HepG2 (cell line): ENCODE results near the gene SH3PXD2A. TPM values are rescaled to one million over a fixed set of nuclear protein-coding genes. Genes with fewer than 3 reads are reported as not detected.

Source experiments
- CBX1 ChIP-seq: IDR thresholded peaks from one replicate; pipeline ENCODE4 v1.6.1; 2016; ENCODE audit warnings: antibody characterized with exemption, low read depth
- CHCHD3 ChIP-seq: sonication (generic); formaldehyde crosslinking; IDR thresholded peaks from 2 replicates; pipeline ENCODE4 v1.8.0; 2022; ENCODE audit warnings: mild to moderate bottlenecking, missing genetic modification reagents, moderate library complexity
- CHD4 ChIP-seq: fragments of 200-600 bp; sonication (generic); IDR thresholded peaks from 2 replicates; pipeline ENCODE4 v1.7.0; 2017; ENCODE audit warnings: mild to moderate bottlenecking, low read length, borderline replicate concordance
- GATA4 ChIP-seq: sonication (generic); IDR thresholded peaks from 2 replicates; pipeline ENCODE4 v1.6.1; 2016; ENCODE audit warnings: antibody characterized with exemption, low read depth, borderline replicate concordance
- GLI4 ChIP-seq: sonication (generic); formaldehyde crosslinking; IDR thresholded peaks from 2 replicates; pipeline ENCODE4 v1.5.1; 2020; ENCODE audit warnings: missing genetic modification reagents, mild to moderate bottlenecking, moderate library complexity, borderline replicate concordance
- HDAC2 ChIP-seq: sonication (generic); formaldehyde crosslinking; IDR thresholded peaks from 2 replicates; pipeline ENCODE4 v1.4.0; 2020; ENCODE audit warnings: missing genetic modification reagents
- IRX3 ChIP-seq: sonication (generic); formaldehyde crosslinking; IDR thresholded peaks from 2 replicates; pipeline ENCODE4 v1.8.1; 2023; ENCODE audit warnings: mild to moderate bottlenecking, low read depth, missing genetic modification reagents, borderline replicate concordance
- KLF13 ChIP-seq: sonication (generic); formaldehyde crosslinking; IDR thresholded peaks from 2 replicates; pipeline ENCODE4 v1.4.0; 2020; ENCODE audit warnings: mild to moderate bottlenecking, missing genetic modification reagents
- MTF2 ChIP-seq: sonication (generic); formaldehyde crosslinking; IDR thresholded peaks from 2 replicates; pipeline ENCODE4 v1.5.0; 2020; ENCODE audit warnings: missing genetic modification reagents, borderline replicate concordance
- NCOR1 ChIP-seq: fragments of 200-600 bp; sonication (generic); IDR thresholded peaks from 2 replicates; pipeline ENCODE4 v1.7.0; 2017; ENCODE audit warnings: antibody characterized with exemption, low read length, borderline replicate concordance
- PCBP2 ChIP-seq: fragments of 200-400 bp; formaldehyde crosslinking; optimal IDR thresholded peaks from 2 replicates; pipeline ENCODE3; 2018; ENCODE audit warnings: low read length, low read depth; ENCODE audit not compliant: poor library complexity, severe bottlenecking
- RBFOX2 ChIP-seq: fragments of 200-400 bp; formaldehyde crosslinking; IDR thresholded peaks from 2 replicates; pipeline ENCODE4 v1.6.1; 2017; ENCODE audit warnings: low read depth, mild to moderate bottlenecking, low read length
- SIX4 ChIP-seq: sonication (generic); formaldehyde crosslinking; IDR thresholded peaks from 2 replicates; pipeline ENCODE4 v1.4.0; 2020; ENCODE audit warnings: missing genetic modification reagents
- SP2 ChIP-seq: sonication (generic); formaldehyde crosslinking; IDR thresholded peaks from 2 replicates; pipeline ENCODE4 v1.5.1; 2020; ENCODE audit warnings: mild to moderate bottlenecking, missing genetic modification reagents
- YEATS2 ChIP-seq: sonication (generic); formaldehyde crosslinking; IDR thresholded peaks from 2 replicates; pipeline ENCODE4 v1.4.0; 2020; ENCODE audit warnings: missing genetic modification reagents, borderline replicate concordance
- ZMAT3 ChIP-seq: sonication (generic); formaldehyde crosslinking; conservative IDR thresholded peaks from 2 replicates; pipeline ENCODE4 v1.7.0; 2021; ENCODE audit warnings: missing genetic modification reagents
- ZNF24 ChIP-seq: fragments of 450-650 bp; IDR thresholded peaks from 2 replicates; pipeline ENCODE4 v1.6.1; 2017; ENCODE audit warnings: antibody characterized with exemption, mild to moderate bottlenecking
- ZNF253 ChIP-seq: sonication (generic); formaldehyde crosslinking; IDR thresholded peaks from 2 replicates; pipeline ENCODE4 v1.8.0; 2022; ENCODE audit warnings: mild to moderate bottlenecking, missing genetic modification reagents, borderline replicate concordance
- ZNF510 ChIP-seq: sonication (generic); formaldehyde crosslinking; IDR thresholded peaks from 2 replicates; pipeline ENCODE4 v1.4.0; 2020; ENCODE audit warnings: low read depth, mild to moderate bottlenecking, missing genetic modification reagents
- ZNF607 ChIP-seq: sonication (generic); formaldehyde crosslinking; IDR thresholded peaks from 2 replicates; pipeline ENCODE4 v1.5.1; 2020; ENCODE audit warnings: missing genetic modification reagents, mild to moderate bottlenecking, borderline replicate concordance
- polyA plus RNA-seq, 8 experiments: library from polyadenylated mRNA; depleted of rRNA in 3 of 8; stranded (reverse) in 7 of 8; unstranded in 1 of 8; fragments of >200 nt; fragmentation: Illumina TruSeq in 4 of 8; extraction: Trizol in 4 of 8; gene quantifications; 2 replicates each; pipeline versions ENCODE4 v1.2.1 to v1.2.3, GENCODE V29; 2011 to 2016; ENCODE audit warnings: low read depth in 4 of 8, missing spikeins in 1 of 8, mixed read lengths in 1 of 8; ENCODE audit not compliant: insufficient read depth in 1 of 8
- total RNA-seq, 5 experiments: library from RNA; depleted of rRNA; stranded (reverse); fragments of >200 nt; fragmentation: Illumina TruSeq; extraction: Trizol; gene quantifications; 2 replicates each; pipeline ENCODE4 v1.2.3, GENCODE V29; 2016; ENCODE audit warnings: low read depth in 1 of 5
- TF ChIP-seq, protein P1 (sequence below): sonication (generic); formaldehyde crosslinking; conservative IDR thresholded peaks from 2 replicates; pipeline ENCODE4 v1.8.0; 2022; ENCODE audit warnings: mild to moderate bottlenecking, moderate library complexity, missing genetic modification reagents
- TF ChIP-seq, protein P2 (sequence below): IDR thresholded peaks from 2 replicates; pipeline ENCODE4 v1.6.1; 2016; ENCODE audit warnings: missing genetic modification reagents, missing compliant biosample characterization
- TF ChIP-seq, protein P3 (sequence below): fragments of 450-650 bp; IDR thresholded peaks from 2 replicates; pipeline ENCODE4 v1.6.1; 2017; ENCODE audit warnings: mild to moderate bottlenecking
- TF ChIP-seq, protein P4 (sequence below): sonication (generic); formaldehyde crosslinking; IDR thresholded peaks from 2 replicates; pipeline ENCODE4 v1.5.0; 2020; ENCODE audit warnings: mild to moderate bottlenecking, missing genetic modification reagents

Gene SH3PXD2A
- total and polyA plus RNA-seq, 2 of the 13 experiments (the other 11 are each of a cell fraction or from before 2014, with no cell fraction given) = 11.1 to 11.3 TPM

DNA sequence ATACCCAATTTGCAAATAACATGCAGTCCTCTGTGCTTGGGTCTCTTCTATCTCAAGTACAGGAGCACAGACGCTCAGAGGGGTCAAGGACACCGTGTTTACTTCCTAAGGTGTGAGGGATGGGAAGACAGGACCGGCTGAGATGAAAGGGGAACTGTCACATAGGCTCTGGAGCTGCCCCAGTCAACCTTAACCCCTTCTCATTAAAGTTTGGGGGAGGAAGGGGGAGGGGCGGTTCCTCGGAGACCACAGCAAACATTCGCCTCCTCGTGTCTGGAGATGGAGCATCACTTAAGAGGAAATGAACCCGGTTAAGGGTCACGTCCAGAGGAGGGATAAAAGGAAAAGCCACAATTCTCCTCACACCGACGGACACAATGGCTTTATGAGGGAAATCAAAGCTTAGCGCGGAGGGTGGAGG, 1.1 kb downstream of the SH3PXD2A start (continued):
- no peak for TF ChIP-seq KLF13 (CRISPR knock-in tag)
- no peak for TF ChIP-seq CHD4
- peak; percentile 45 for TF ChIP-seq ZNF607 (CRISPR knock-in tag)
- TF ChIP-seq CBX1 = peak; percentile 63
- no peak for TF ChIP-seq SP2 (CRISPR knock-in tag)
- TF ChIP-seq, protein P1, sequence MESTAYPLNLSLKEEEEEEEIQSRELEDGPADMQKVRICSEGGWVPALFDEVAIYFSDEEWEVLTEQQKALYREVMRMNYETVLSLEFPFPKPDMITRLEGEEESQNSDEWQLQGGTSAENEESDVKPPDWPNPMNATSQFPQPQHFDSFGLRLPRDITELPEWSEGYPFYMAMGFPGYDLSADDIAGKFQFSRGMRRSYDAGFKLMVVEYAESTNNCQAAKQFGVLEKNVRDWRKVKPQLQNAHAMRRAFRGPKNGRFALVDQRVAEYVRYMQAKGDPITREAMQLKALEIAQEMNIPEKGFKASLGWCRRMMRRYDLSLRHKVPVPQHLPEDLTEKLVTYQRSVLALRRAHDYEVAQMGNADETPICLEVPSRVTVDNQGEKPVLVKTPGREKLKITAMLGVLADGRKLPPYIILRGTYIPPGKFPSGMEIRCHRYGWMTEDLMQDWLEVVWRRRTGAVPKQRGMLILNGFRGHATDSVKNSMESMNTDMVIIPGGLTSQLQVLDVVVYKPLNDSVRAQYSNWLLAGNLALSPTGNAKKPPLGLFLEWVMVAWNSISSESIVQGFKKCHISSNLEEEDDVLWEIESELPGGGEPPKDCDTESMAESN (CRISPR knock-in tag) = no peak
- TF ChIP-seq ZMAT3 = 0 out of 2 replicates have a peak, but pooled peaks have one; percentile 23
- no peak for TF ChIP-seq ZNF24
- TF ChIP-seq CHCHD3 (CRISPR knock-in tag) = no peak
- TF ChIP-seq HDAC2 = peak; percentile 46
- no peak for TF ChIP-seq RBFOX2
- TF ChIP-seq, protein P2, sequence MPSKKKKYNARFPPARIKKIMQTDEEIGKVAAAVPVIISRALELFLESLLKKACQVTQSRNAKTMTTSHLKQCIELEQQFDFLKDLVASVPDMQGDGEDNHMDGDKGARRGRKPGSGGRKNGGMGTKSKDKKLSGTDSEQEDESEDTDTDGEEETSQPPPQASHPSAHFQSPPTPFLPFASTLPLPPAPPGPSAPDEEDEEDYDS (CRISPR knock-in tag) = peak; percentile 35; the same call in 1 of the 2 replicates
- no peak for TF ChIP-seq SIX4 (CRISPR knock-in tag)
- TF ChIP-seq PCBP2 = no peak
- TF ChIP-seq GATA4 = peak; percentile 79; the same call in 1 of the 2 replicates
- no peak for TF ChIP-seq GLI4
- TF ChIP-seq IRX3 (CRISPR knock-in tag) = 0 out of 2 replicates have a peak, but pooled peaks have one; percentile 39
- TF ChIP-seq, protein P3, sequence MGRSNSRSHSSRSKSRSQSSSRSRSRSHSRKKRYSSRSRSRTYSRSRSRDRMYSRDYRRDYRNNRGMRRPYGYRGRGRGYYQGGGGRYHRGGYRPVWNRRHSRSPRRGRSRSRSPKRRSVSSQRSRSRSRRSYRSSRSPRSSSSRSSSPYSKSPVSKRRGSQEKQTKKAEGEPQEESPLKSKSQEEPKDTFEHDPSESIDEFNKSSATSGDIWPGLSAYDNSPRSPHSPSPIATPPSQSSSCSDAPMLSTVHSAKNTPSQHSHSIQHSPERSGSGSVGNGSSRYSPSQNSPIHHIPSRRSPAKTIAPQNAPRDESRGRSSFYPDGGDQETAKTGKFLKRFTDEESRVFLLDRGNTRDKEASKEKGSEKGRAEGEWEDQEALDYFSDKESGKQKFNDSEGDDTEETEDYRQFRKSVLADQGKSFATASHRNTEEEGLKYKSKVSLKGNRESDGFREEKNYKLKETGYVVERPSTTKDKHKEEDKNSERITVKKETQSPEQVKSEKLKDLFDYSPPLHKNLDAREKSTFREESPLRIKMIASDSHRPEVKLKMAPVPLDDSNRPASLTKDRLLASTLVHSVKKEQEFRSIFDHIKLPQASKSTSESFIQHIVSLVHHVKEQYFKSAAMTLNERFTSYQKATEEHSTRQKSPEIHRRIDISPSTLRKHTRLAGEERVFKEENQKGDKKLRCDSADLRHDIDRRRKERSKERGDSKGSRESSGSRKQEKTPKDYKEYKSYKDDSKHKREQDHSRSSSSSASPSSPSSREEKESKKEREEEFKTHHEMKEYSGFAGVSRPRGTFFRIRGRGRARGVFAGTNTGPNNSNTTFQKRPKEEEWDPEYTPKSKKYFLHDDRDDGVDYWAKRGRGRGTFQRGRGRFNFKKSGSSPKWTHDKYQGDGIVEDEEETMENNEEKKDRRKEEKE = no peak
- TF ChIP-seq ZNF253 (CRISPR knock-in tag) = no peak
- TF ChIP-seq, protein P4, sequence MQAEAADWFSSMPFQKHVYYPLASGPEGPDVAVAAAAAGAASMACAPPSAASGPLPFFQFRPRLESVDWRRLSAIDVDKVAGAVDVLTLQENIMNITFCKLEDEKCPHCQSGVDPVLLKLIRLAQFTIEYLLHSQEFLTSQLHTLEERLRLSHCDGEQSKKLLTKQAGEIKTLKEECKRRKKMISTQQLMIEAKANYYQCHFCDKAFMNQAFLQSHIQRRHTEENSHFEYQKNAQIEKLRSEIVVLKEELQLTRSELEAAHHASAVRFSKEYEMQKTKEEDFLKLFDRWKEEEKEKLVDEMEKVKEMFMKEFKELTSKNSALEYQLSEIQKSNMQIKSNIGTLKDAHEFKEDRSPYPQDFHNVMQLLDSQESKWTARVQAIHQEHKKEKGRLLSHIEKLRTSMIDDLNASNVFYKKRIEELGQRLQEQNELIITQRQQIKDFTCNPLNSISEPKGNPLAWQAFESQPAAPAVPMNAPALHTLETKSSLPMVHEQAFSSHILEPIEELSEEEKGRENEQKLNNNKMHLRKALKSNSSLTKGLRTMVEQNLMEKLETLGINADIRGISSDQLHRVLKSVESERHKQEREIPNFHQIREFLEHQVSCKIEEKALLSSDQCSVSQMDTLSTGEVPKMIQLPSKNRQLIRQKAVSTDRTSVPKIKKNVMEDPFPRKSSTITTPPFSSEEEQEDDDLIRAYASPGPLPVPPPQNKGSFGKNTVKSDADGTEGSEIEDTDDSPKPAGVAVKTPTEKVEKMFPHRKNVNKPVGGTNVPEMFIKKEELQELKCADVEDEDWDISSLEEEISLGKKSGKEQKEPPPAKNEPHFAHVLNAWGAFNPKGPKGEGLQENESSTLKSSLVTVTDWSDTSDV = no peak
- TF ChIP-seq MTF2 (CRISPR knock-in tag) = no peak
- 0 out of 2 replicates have a peak, but pooled peaks have one; percentile 12 for TF ChIP-seq ZNF510 (CRISPR knock-in tag)
- TF ChIP-seq NCOR1 = peak; percentile 80; the same call in 1 of the 2 replicates
- TF ChIP-seq YEATS2 (CRISPR knock-in tag) = no peak
